ENCODE measurements around the gene LEO1. TPM values are rescaled to one million over a fixed set of nuclear protein-coding genes. Genes with fewer than 3 reads are reported as not detected.

LEO1 gene
- total and polyA plus RNA-seq, 2 of the 13 experiments (the other 11 are each of a cell fraction or from before 2014, with no cell fraction given): 17.0 to 60.3 TPM

DNA sequence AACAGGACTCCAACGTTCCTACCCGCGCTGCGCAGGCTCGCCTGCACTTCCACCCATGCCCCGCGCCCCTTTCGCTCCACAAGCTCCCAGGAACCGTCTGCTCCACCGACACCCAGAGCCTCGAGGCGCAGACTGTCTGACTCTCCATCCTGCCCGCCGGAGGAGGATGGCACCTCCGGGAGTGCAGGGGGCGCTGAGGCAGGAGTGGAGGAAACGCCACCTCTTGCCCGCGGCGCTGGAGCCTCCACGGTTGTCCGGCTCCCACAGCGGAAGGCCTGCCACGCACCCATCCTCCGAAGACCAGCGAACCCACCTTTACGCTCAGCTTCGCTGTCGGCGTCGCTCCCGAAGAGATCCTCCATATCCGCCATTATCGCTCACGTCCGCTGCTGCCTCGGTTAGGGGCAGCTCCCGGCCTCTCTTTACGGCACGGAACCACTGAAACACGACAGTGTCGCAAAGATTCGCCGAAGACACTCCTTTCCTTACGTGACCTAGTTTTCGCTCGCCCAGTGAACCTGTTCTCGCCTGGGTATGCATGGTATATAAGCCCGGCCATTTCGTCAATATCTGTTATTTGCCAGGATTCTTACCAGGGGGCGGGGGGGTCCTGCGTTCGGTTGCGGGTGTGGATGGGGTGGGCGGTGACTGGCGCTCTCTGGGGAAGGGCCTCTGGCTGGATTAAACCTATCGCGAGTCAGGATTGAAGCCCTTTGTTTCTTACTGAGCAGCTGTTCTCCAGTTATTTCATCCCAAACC is at the start of gene LEO1 (continued):
- peak; percentile 85 for TF ChIP-seq ZNF274 (CRISPR knock-in tag; IDR thresholded peaks at IDR 0.05)
- no peak for TF ChIP-seq ZNF562 (CRISPR knock-in tag; IDR thresholded peaks at IDR 0.05; ENCODE audit: borderline replicate concordance)
- no peak for TF ChIP-seq ZNF841 (CRISPR knock-in tag; IDR thresholded peaks at IDR 0.05; ENCODE audit: borderline replicate concordance)
- TF ChIP-seq BCL6 (CRISPR knock-in tag; IDR thresholded peaks at IDR 0.05): peak; percentile 49; the same call in 1 of the 2 replicates
- peak; percentile 68; the same call in 1 of the 2 replicates for TF ChIP-seq TP53 (CRISPR knock-in tag; conservative IDR thresholded peaks at IDR 0.05)
- TF ChIP-seq, protein P1, sequence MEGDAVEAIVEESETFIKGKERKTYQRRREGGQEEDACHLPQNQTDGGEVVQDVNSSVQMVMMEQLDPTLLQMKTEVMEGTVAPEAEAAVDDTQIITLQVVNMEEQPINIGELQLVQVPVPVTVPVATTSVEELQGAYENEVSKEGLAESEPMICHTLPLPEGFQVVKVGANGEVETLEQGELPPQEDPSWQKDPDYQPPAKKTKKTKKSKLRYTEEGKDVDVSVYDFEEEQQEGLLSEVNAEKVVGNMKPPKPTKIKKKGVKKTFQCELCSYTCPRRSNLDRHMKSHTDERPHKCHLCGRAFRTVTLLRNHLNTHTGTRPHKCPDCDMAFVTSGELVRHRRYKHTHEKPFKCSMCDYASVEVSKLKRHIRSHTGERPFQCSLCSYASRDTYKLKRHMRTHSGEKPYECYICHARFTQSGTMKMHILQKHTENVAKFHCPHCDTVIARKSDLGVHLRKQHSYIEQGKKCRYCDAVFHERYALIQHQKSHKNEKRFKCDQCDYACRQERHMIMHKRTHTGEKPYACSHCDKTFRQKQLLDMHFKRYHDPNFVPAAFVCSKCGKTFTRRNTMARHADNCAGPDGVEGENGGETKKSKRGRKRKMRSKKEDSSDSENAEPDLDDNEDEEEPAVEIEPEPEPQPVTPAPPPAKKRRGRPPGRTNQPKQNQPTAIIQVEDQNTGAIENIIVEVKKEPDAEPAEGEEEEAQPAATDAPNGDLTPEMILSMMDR (CRISPR knock-in tag; IDR thresholded peaks at IDR 0.05): peak; percentile 64
- TF ChIP-seq HDAC1 (CRISPR knock-in tag; IDR thresholded peaks at IDR 0.05): peak; percentile 81
- TF ChIP-seq ZNF143 (CRISPR knock-in tag; IDR thresholded peaks at IDR 0.05): peak; percentile 46; the same call in 1 of the 2 replicates
- TF ChIP-seq, protein P2, sequence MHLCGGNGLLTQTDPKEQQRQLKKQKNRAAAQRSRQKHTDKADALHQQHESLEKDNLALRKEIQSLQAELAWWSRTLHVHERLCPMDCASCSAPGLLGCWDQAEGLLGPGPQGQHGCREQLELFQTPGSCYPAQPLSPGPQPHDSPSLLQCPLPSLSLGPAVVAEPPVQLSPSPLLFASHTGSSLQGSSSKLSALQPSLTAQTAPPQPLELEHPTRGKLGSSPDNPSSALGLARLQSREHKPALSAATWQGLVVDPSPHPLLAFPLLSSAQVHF (CRISPR knock-in tag; IDR thresholded peaks at IDR 0.05): no peak
- TF ChIP-seq, protein P3, sequence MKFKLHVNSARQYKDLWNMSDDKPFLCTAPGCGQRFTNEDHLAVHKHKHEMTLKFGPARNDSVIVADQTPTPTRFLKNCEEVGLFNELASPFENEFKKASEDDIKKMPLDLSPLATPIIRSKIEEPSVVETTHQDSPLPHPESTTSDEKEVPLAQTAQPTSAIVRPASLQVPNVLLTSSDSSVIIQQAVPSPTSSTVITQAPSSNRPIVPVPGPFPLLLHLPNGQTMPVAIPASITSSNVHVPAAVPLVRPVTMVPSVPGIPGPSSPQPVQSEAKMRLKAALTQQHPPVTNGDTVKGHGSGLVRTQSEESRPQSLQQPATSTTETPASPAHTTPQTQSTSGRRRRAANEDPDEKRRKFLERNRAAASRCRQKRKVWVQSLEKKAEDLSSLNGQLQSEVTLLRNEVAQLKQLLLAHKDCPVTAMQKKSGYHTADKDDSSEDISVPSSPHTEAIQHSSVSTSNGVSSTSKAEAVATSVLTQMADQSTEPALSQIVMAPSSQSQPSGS (CRISPR knock-in tag; IDR thresholded peaks at IDR 0.05): peak; percentile 55; the same call in 1 of the 2 replicates
- TF ChIP-seq ZKSCAN5 (CRISPR knock-in tag; IDR thresholded peaks at IDR 0.05): peak; percentile 50; the same call in 1 of the 2 replicates
- TF ChIP-seq, protein P4, sequence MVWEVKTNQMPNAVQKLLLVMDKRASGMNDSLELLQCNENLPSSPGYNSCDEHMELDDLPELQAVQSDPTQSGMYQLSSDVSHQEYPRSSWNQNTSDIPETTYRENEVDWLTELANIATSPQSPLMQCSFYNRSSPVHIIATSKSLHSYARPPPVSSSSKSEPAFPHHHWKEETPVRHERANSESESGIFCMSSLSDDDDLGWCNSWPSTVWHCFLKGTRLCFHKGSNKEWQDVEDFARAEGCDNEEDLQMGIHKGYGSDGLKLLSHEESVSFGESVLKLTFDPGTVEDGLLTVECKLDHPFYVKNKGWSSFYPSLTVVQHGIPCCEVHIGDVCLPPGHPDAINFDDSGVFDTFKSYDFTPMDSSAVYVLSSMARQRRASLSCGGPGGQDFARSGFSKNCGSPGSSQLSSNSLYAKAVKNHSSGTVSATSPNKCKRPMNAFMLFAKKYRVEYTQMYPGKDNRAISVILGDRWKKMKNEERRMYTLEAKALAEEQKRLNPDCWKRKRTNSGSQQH (CRISPR knock-in tag; IDR thresholded peaks at IDR 0.05; ENCODE audit: low read depth): no peak
- TF ChIP-seq, protein P5, sequence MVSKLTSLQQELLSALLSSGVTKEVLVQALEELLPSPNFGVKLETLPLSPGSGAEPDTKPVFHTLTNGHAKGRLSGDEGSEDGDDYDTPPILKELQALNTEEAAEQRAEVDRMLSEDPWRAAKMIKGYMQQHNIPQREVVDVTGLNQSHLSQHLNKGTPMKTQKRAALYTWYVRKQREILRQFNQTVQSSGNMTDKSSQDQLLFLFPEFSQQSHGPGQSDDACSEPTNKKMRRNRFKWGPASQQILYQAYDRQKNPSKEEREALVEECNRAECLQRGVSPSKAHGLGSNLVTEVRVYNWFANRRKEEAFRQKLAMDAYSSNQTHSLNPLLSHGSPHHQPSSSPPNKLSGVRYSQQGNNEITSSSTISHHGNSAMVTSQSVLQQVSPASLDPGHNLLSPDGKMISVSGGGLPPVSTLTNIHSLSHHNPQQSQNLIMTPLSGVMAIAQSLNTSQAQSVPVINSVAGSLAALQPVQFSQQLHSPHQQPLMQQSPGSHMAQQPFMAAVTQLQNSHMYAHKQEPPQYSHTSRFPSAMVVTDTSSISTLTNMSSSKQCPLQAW (CRISPR knock-in tag; IDR thresholded peaks at IDR 0.05): peak; percentile 52
- peak; percentile 95 for TF ChIP-seq KMT2B (CRISPR knock-in tag; IDR thresholded peaks at IDR 0.05)
- TF ChIP-seq NFATC3 (CRISPR knock-in tag; IDR thresholded peaks at IDR 0.05): peak; percentile 42; the same call in 1 of the 2 replicates
- TF ChIP-seq PHF8 (CRISPR knock-in tag; IDR thresholded peaks at IDR 0.05): peak; percentile 87
- peak; percentile 14; the same call in 1 of the 2 replicates for TF ChIP-seq FOSL1 (CRISPR knock-in tag; IDR thresholded peaks at IDR 0.05; ENCODE audit: borderline replicate concordance)
- TF ChIP-seq ATRX (CRISPR knock-in tag; IDR thresholded peaks at IDR 0.05; ENCODE audit: borderline replicate concordance): 0 out of 2 replicates have a peak, but pooled peaks have one; percentile 64
- TF ChIP-seq ZNF883 (CRISPR knock-in tag; IDR thresholded peaks at IDR 0.05; ENCODE audit: not compliant biosample characterization): peak; percentile 65
- TF ChIP-seq, protein P6, sequence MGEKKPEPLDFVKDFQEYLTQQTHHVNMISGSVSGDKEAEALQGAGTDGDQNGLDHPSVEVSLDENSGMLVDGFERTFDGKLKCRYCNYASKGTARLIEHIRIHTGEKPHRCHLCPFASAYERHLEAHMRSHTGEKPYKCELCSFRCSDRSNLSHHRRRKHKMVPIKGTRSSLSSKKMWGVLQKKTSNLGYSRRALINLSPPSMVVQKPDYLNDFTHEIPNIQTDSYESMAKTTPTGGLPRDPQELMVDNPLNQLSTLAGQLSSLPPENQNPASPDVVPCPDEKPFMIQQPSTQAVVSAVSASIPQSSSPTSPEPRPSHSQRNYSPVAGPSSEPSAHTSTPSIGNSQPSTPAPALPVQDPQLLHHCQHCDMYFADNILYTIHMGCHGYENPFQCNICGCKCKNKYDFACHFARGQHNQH (CRISPR knock-in tag; IDR thresholded peaks at IDR 0.05): peak; percentile 15; the same call in 1 of the 2 replicates
- TF ChIP-seq SRY (CRISPR knock-in tag; IDR thresholded peaks at IDR 0.05): 0 out of 2 replicates have a peak, but pooled peaks have one; percentile 26

Measured in HepG2 (cell line).